GM19351 (cell line): ENCODE measurements around the gene TPPP3.
"Not testable (repeated sequence)": the region's sequence is repeated elsewhere in the genome, so short reads cannot be mapped to it uniquely, and the experiment has no call there.

ENCODE experiments used
- ATAC-seq: cut with Tn5 transposase; IDR thresholded peaks from one replicate; pipeline ENCODE4 v1.9.1; 2021; ENCODE audit warnings: mild to moderate bottlenecking, moderate library complexity; ENCODE audit not compliant: unreplicated experiment

The TPPP3 gene

GRCh38 chr16:67391424-67392300 lies 1.6 kb downstream of the TPPP3 start:
- no peak for ATAC-seq

GRCh38 chr16:67390816-67391423 lies 2.4 kb downstream of the TPPP3 start:
- ATAC-seq, result no peak

- ATAC-seq, result no peak
Observed at GRCh38 chr16:67389911-67390815, 3.1 kb downstream of the TPPP3 start.

GRCh38 chr16:67388591-67388990 lies 4.7 kb downstream of the TPPP3 start:
- ATAC-seq, result no peak

- no peak for ATAC-seq
Observed at GRCh38 chr16:67388191-67388590, 5.1 kb downstream of the TPPP3 start.

- ATAC-seq, result no peak
Observed at GRCh38 chr16:67387479-67388079, 5.7 kb downstream of the TPPP3 start.

- no peak for ATAC-seq
Observed at GRCh38 chr16:67386861-67387455, 6.3 kb downstream of the TPPP3 start.

GRCh38 chr16:67384778-67385510 lies 8.4 kb downstream of the TPPP3 start:
- ATAC-seq, result no peak

GRCh38 chr16:67383284-67383683 lies 10.0 kb downstream of the TPPP3 start:
- ATAC-seq, result no peak

- no peak for ATAC-seq
Observed at GRCh38 chr16:67378642-67379041, 14.7 kb downstream of the TPPP3 start.

- not testable (repeated sequence) for ATAC-seq
Observed at GRCh38 chr16:67376012-67376411, 17.3 kb downstream of the TPPP3 start.

- ATAC-seq, result no peak
Observed at GRCh38 chr16:67372664-67373063, 20.6 kb downstream of the TPPP3 start.

- ATAC-seq, result no peak
Observed at GRCh38 chr16:67370661-67371060, 22.6 kb downstream of the TPPP3 start.

- ATAC-seq, result no peak
Observed at GRCh38 chr16:67364600-67365235, 28.6 kb downstream of the TPPP3 start.

- ATAC-seq, result no peak
Observed at GRCh38 chr16:67361038-67361437, 32.3 kb downstream of the TPPP3 start.

- ATAC-seq, result not testable (repeated sequence)
Observed at GRCh38 chr16:67359540-67360269, 33.6 kb downstream of the TPPP3 start.

- no peak for ATAC-seq
Observed at GRCh38 chr16:67357561-67357960, 35.7 kb downstream of the TPPP3 start.

GRCh38 chr16:67356396-67356795 lies 36.9 kb downstream of the TPPP3 start:
- no peak for ATAC-seq

GRCh38 chr16:67352463-67352862 lies 40.8 kb downstream of the TPPP3 start:
- not testable (repeated sequence) for ATAC-seq
